SK-MEL-5 (cell line): ENCODE data around the gene GPHN. TPM values are rescaled to one million over a fixed set of nuclear protein-coding genes. Genes with fewer than 3 reads are reported as not detected.
"Not testable (repeated sequence)": the region's sequence is repeated elsewhere in the genome, so short reads cannot be mapped to it uniquely, and the experiment has no call there.

ENCODE experiments used
- DNase-seq: peaks from one replicate; pipeline ENCODE4 v3.0.0-alpha.2; 2016; ENCODE audit warnings: low read depth, low spot score
- in situ Hi-C: cut with HindIII; loops from 2 replicates; pipeline ENCODE4 v1.10.0; 2016; ENCODE audit warnings: low sequenced_read_pairs, high pct_unique_total_duplicates, low pct_unique_long_range_greater_than_20kb
- total RNA-seq: library from RNA; depleted of rRNA; stranded (reverse); fragments of >200 nt; shearing (Covaris generic); gene quantifications from 2 replicates; pipeline ENCODE4 v1.2.3, GENCODE V29; 2014

Gene GPHN
- total RNA-seq, 1 experiment from 2014 or later = 28.6 TPM

- in situ Hi-C loops = no loop called here
- DNase-seq = peak; percentile 51
These were observed 201.3 kb downstream of the GPHN start for GRCh38 chr14:66709291-66709690.

DNA sequence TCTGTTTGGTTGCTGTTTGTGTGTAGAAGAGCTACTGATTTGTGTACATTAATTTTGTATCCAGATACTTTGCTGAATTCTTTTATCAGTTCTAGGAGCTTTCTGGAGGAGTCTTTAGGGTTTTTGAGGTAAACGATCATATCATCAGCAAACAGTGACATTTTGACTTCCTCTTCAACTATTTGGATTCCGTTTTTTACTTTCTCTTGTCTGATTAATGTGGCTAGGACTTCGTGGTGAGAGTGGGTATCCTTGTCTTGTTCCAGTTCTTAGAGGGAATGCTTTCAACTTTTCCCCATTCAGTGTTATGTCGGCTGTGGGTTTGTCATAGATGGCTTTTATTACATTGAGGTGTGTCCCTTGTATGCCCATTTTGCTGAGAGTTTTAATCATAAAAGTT, 206.3 kb downstream of the GPHN start:
- in situ Hi-C loops, DNase-seq: not testable (repeated sequence)

DNA sequence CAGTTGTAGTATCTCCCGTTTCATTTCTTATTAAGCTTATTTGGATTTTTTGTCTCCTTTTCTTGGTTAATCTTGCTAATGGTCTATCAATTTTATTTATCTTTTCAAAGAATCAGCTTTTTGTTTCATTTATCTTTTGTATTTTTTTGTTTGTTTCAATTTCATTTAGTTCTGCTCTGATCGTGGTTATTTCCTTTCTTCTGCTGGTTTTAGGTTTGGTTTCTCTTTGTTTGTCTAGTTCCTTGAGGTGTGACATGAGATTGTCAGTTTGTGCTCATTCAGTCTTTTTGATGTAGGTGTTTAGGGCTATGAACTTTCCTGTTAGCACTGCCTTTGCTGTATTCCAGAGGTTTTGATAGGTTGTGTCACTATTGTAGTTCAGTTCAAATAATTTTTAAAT, 207.4 kb downstream of the GPHN start:
- DNase-seq, in situ Hi-C loops: not testable (repeated sequence)

GRCh38 chr14:66716227-66716626, 208.3 kb downstream of the GPHN start:
- in situ Hi-C loops = no loop called here
- DNase-seq = no peak

DNA sequence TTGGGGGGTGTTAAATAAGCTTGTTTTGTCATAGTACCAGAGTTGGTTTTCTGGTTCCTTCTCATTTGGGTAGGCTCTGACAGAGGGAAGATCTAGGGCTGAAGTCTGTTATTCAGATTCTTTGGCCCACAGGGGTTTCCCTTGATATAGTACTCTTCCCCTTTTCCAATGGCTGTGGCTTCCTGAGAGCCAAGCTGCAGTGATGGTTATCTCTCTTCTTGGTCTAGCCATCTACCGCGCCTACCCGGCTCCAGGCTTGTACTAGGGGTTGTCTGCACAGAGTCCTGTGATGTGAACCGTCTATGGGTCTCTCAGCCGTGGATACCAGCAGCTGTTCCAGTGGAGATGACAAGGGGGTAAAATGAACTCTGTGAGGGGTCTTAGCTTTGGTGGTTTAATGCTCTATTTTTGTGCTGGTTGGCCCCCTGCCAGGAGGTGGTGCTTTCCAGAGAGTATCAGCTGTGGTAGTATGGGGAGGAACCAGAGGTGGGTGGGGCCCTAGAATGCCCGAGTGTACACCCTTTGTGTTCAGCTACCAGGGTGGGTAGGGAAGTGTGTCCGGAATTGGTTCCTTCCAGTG, 209.7 kb downstream of the GPHN start:
- in situ Hi-C loops = no loop called here

DNA sequence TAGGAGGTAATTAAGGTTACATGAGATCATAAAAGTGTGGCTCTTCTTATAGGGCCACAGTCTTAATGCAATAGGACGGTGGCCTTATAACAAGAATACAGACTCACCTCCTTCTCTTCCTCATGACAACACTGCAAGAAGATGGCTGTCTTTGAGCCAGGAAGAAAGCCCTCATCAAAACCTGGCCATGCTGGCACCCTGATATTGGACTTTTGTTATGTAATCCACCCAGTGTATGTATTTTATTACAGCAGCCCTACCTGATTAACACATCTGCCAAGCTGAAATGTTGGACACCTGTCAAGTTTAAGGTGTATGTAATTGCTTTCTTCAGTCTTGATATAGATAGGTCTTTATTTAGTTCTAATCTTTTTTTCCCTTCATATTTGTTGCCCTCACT, 217.0 kb downstream of the GPHN start:
- no peak for DNase-seq
- in situ Hi-C loops = no loop called here

More for the DNA sequence above, 209.7 kb downstream of the GPHN start:
- no peak for DNase-seq

DNA sequence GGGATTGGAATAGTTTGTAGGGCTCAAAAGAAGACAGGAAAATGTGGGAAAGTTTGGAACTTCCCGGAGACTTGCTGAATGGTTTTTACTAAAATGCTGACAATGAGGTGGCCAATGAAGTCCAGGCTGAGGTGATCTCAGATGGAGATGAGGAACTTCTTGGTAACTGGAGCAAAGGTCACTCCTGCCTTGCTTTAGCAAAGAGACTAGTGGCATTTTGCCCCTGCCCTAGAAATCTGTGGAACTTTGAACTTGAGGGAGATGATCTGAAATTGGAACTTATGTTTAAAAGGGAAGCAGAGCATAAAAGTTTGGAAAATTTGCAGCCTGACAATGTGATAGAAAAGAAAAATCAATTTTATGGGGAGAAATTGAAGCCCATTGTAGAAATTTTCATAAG, 223.4 kb downstream of the GPHN start:
- DNase-seq, in situ Hi-C loops: not testable (repeated sequence)

GRCh38 chr14:66735853-66736252, 227.9 kb downstream of the GPHN start:
- no peak for DNase-seq
- in situ Hi-C loops = no loop called here

DNA sequence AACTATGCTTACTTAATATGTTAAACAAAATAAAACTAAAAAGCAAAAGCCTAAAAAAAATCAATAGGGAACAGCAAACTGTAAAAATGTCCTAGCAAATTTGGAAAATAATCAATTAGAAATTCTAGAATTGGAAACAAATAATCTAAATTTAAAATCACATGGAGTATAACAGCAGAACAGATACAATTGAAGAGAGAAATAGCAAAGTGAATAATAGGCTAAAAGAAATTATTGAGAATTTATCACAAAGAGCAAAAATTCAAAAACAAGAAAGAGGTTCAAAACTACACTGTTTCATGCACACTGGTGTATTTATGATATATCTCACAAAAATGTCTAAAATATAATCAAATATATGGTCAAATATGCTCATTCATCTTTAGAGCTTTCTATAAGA, 231.9 kb downstream of the GPHN start:
- in situ Hi-C loops = no loop called here
- DNase-seq = no peak

- no peak for DNase-seq
- in situ Hi-C loops = no loop called here
These were observed 237.1 kb downstream of the GPHN start for GRCh38 chr14:66745078-66745477.

DNA sequence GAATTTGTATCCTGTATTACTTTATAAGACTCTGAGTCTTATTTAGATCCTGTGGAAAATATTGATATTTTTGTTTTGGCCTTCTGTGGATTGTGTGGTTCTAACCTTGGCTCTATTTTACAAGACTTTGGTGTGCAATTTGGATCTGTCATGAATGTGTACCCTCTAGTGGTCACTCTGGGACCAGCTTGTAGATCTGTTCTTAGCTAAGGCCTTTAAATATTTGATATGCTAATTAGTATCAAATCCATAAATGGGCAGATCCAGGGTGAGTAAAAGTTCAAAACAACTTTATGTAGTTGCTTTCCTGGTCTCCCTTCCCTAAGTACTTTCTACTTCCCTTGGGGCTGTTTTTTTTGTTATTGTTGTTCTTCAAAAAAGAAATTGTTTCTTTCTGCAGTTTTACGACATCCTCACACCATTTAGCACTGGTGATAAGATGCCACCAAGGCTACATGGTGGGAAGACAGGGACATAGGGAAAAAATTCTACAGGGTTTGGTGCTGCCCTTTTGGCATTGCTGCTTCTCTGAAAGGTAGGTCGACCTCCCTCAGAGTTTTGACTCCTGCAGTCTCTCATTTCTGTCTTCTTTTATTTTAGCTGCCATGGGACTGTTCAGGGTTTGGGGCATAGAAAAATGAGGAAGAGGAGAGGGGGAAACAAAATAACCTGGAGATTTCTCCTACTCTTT, 238.5 kb downstream of the GPHN start:
- DNase-seq = peak; percentile 63

DNA sequence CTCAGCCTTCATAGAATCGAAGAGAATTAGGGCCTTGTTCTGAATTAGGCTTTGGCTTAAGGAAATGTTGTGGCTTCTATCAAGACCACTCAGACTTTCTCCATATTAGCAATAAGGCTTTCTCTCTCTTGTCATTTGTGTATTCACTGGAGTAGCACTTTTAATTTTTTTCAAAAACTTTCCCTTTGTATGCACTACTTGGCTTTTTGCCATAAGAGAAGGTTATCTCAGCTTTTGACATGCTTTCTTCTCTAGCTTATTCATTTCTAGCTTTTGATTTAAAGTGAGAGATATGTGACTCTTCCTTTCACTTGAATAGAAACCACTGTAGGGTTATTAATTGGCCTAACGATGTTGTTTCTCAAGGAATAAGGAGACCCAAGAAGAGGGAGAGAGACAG, 244.2 kb downstream of the GPHN start:
- in situ Hi-C loops = no loop called here
- no peak for DNase-seq

More for the DNA sequence above, 238.5 kb downstream of the GPHN start:
- in situ Hi-C loops = no loop called here

DNA sequence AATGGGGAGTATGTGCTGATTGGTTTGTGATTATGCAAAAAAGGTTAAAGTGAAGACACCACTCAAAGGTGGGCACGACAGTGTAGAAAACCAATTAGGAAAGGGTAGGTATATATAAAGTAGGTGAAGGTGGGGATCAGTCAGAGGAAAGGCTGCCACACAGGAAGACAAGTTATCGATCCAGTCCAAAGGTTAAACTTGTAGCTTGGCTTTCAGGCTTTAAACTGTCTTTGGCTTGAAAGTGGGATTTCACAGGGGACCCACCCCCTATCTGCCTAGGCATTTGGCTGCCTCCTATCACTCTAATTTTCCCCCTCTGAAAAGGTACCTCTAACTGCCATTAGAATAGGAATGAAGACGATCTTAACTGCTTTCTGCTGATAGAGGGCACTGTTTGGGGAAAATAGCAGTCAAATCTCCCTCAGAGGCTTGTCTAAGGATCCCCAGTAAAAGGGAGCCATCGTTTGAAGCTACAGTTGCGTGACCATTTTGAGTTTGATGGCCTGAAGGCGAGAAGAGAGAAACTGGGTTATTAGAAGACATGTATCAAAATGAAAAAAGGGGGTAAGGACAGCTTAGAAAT, 250.2 kb downstream of the GPHN start:
- peak; percentile 43 for DNase-seq
- in situ Hi-C loops = no loop called here

- no peak for DNase-seq
- in situ Hi-C loops = no loop called here
These were observed 264.2 kb downstream of the GPHN start for GRCh38 chr14:66772146-66772545.

DNA sequence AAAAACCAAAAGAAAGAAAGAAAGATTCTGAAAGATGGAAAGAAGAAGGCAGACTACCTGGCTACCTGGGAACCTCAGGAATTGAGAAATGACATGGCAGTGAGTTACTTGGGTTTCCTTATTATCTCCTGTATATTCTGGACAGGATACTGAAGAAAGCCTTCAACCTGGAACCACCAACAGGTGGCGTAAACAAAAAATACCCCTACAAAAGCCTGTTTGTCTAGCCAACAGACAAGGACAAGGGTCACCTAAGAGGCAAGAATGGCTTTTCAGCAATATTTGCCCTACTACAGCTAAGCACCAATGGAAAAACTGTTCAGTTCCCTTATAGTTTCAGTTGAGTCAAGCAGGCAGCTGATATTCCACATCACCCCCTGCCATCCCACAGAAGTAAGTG, 274.9 kb downstream of the GPHN start:
- no peak for DNase-seq
- in situ Hi-C loops = no loop called here

DNA sequence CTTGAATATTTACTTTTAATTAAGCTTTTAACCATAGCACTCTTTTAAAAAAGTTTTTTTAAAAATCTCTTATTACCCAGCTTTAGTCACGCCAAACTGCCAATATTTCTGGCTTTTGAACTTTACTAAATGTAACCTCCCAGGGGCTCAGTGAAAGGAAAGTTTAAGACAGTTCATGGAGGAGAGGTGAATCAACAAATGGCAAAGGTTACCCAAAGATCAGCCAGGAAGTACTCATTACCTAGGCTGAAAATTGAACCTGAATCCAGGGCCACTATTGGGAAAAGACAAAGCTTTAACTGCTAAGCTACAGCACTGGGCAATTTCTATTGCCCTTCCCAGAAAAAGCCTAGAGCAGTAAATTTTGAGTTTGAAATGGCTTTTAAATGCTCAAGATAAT, 282.2 kb downstream of the GPHN start:
- DNase-seq = no peak
- in situ Hi-C loops = no loop called here

GRCh38 chr14:66802962-66803361, 295.0 kb downstream of the GPHN start:
- DNase-seq = no peak
- in situ Hi-C loops = no loop called here

DNA sequence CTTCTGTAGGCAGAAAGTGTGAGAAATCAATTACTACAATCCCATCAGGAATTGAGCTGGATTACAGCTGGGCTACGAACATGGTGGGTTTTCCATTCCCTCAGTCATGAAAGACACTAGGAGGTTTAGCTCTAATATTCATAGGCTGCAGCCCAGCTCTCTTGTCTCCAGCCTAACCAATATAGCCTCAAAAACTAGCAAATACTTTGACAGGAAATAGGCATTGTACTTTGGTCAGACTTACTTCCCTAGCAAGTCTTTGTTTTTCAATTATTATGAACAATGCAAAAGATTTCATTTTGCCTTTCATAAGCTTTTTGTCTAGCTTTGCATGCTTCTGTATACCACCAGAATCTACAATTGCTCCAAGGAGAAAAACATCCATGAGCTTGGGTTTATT, 296.2 kb downstream of the GPHN start:
- DNase-seq = no peak
- in situ Hi-C loops = no loop called here

GRCh38 chr14:66813636-66814035, 305.7 kb downstream of the GPHN start:
- in situ Hi-C loops = no loop called here
- DNase-seq = no peak
